HG03342 (cell line): ENCODE data around the gene SI.
"Not testable (repeated sequence)": the region's sequence is repeated elsewhere in the genome, so short reads cannot be mapped to it uniquely, and the experiment has no call there.

Experiments used
- ATAC-seq: cut with Tn5 transposase; IDR thresholded peaks from one replicate; pipeline ENCODE4 v1.9.1; 2021; ENCODE audit warnings: mild to moderate bottlenecking, moderate library complexity; ENCODE audit not compliant: unreplicated experiment

The SI gene

GRCh38 chr3:165078293-165078692 is at the start of gene SI:
SI (minus strand) TSS chr3:165078496; CDS start chr3:165076012, 2,484 bp downstream.
- ATAC-seq = no peak

GRCh38 chr3:165125836-165126235 is 47.5 kb upstream of the SI start:
- ATAC-seq = no peak

- ATAC-seq = no peak
Measured at GRCh38 chr3:165111401-165111800, 33.1 kb upstream of the SI start.

GRCh38 chr3:165103616-165104015 is 25.3 kb upstream of the SI start:
- no peak for ATAC-seq

- ATAC-seq = no peak
Measured at GRCh38 chr3:165082650-165083049, 4.4 kb upstream of the SI start.

- no peak for ATAC-seq
Measured at GRCh38 chr3:165081183-165081582, 2.9 kb upstream of the SI start.

- no peak for ATAC-seq
Measured at GRCh38 chr3:165075695-165076094, 2.6 kb downstream of the SI start.

GRCh38 chr3:165070682-165071081 is 7.6 kb downstream of the SI start:
- no peak for ATAC-seq

- ATAC-seq = no peak
Measured at GRCh38 chr3:165056510-165056909, 21.8 kb downstream of the SI start.

GRCh38 chr3:165040186-165040585 is 38.1 kb downstream of the SI start:
- ATAC-seq = no peak

GRCh38 chr3:165011557-165011956 is 66.7 kb downstream of the SI start:
- no peak for ATAC-seq

- no peak for ATAC-seq
Measured at GRCh38 chr3:164984947-164985346, 93.3 kb downstream of the SI start.

- no peak for ATAC-seq
Measured at GRCh38 chr3:164962610-164963009, 115.7 kb downstream of the SI start.

GRCh38 chr3:164952966-164953365 is 125.3 kb downstream of the SI start:
- no peak for ATAC-seq

- ATAC-seq = not testable (repeated sequence)
Measured at GRCh38 chr3:164951403-164951802, 126.9 kb downstream of the SI start.

GRCh38 chr3:164940745-164941144 is 137.6 kb downstream of the SI start:
- ATAC-seq = no peak

GRCh38 chr3:164929642-164930041 is 148.7 kb downstream of the SI start:
- ATAC-seq = no peak
